DND-41 (cell line): ENCODE measurements around the gene APBA3.

Experiments
- EZH2 ChIP-seq: IDR thresholded peaks from 3 replicates; pipeline ENCODE4 v1.6.1; 2012; ENCODE audit warnings: borderline replicate concordance, low read depth, mild to moderate bottlenecking, moderate library complexity, low read length, inconsistent platforms; ENCODE audit not compliant: severe bottlenecking
- TF ChIP-seq, protein P1 (sequence below): IDR thresholded peaks from 2 replicates; pipeline ENCODE4 v1.5.1; 2012; ENCODE audit warnings: borderline replicate concordance, low read length, moderate library complexity, mild to moderate bottlenecking; ENCODE audit not compliant: poor library complexity, severe bottlenecking; ENCODE audit errors: extremely low read depth

DNA sequence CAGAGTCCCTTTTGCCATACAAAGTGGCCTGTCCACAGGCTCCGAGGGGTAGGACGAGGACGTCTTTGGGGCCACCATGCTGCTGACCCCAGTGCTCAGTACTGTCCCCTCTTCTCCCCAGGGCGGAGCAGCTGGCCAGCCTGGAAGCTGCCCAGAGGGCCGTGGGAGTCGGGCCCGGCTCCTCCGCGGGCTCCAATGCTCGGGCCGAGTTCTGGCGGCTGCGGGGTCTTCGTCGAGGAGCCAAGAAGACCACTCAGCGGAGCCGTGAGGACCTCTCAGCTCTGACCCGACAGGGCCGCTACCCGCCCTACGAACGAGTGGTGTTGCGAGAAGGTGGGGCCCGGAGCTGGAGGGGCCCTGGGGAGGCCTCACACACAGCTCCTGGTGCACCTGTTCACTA lies 21.1 kb downstream of the APBA3 start:
- TF ChIP-seq, protein P1, sequence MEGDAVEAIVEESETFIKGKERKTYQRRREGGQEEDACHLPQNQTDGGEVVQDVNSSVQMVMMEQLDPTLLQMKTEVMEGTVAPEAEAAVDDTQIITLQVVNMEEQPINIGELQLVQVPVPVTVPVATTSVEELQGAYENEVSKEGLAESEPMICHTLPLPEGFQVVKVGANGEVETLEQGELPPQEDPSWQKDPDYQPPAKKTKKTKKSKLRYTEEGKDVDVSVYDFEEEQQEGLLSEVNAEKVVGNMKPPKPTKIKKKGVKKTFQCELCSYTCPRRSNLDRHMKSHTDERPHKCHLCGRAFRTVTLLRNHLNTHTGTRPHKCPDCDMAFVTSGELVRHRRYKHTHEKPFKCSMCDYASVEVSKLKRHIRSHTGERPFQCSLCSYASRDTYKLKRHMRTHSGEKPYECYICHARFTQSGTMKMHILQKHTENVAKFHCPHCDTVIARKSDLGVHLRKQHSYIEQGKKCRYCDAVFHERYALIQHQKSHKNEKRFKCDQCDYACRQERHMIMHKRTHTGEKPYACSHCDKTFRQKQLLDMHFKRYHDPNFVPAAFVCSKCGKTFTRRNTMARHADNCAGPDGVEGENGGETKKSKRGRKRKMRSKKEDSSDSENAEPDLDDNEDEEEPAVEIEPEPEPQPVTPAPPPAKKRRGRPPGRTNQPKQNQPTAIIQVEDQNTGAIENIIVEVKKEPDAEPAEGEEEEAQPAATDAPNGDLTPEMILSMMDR = no peak
- TF ChIP-seq EZH2 = no peak
